Hematopoietic multipotent progenitor cell treated with erythropoietin and hydrocortisone succinate and interleukin-3 and kit ligand, for 17 days (in vitro differentiated cells): ENCODE measurements around the gene LEPR.
A peak's percentile ranks its signal among the peaks of the same experiment; 100 is the strongest.
"Not testable (repeated sequence)": the region's sequence is repeated elsewhere in the genome, so short reads cannot be mapped to it uniquely, and the experiment has no call there.

Source experiments
- DNase-seq: peaks from one replicate; pipeline ENCODE4 v3.0.0-alpha.2; 2015; ENCODE audit warnings: low spot score

The LEPR gene

GRCh38 chr1:65437616-65438015 lies 17.1 kb downstream of the LEPR start:
- DNase-seq = no peak

- no peak for DNase-seq
These were observed 19.9 kb downstream of the LEPR start for GRCh38 chr1:65440322-65440900.

- DNase-seq = no peak
These were observed 20.4 kb downstream of the LEPR start for GRCh38 chr1:65440915-65441314.

GRCh38 chr1:65441464-65441863 lies 21.0 kb downstream of the LEPR start:
- no peak for DNase-seq

GRCh38 chr1:65442442-65442841 lies 22.0 kb downstream of the LEPR start:
- DNase-seq = no peak

GRCh38 chr1:65443647-65444046 lies 23.2 kb downstream of the LEPR start:
- no peak for DNase-seq

- no peak for DNase-seq
These were observed 23.7 kb downstream of the LEPR start for GRCh38 chr1:65444128-65444640.

GRCh38 chr1:65445837-65446236 lies 25.4 kb downstream of the LEPR start:
- DNase-seq = no peak

- DNase-seq = no peak
These were observed 28.9 kb downstream of the LEPR start for GRCh38 chr1:65449214-65449823.

- DNase-seq = not testable (repeated sequence)
These were observed 35.2 kb downstream of the LEPR start for GRCh38 chr1:65455678-65456077.

GRCh38 chr1:65456481-65456880 lies 36.0 kb downstream of the LEPR start:
- no peak for DNase-seq

GRCh38 chr1:65457868-65458267 lies 37.4 kb downstream of the LEPR start:
- DNase-seq = no peak

- DNase-seq = no peak
These were observed 38.4 kb downstream of the LEPR start for GRCh38 chr1:65458730-65459396.

GRCh38 chr1:65459397-65459768 lies 38.9 kb downstream of the LEPR start:
- no peak for DNase-seq

GRCh38 chr1:65465837-65466236 lies 45.4 kb downstream of the LEPR start:
- not testable (repeated sequence) for DNase-seq

- DNase-seq = peak; percentile 79
These were observed 47.1 kb downstream of the LEPR start for GRCh38 chr1:65467536-65467935.

GRCh38 chr1:65469126-65469888 lies 48.8 kb downstream of the LEPR start:
- peak; percentile 53 for DNase-seq

- peak; percentile 56 for DNase-seq
These were observed 49.4 kb downstream of the LEPR start for GRCh38 chr1:65469889-65470340.
